ENCODE data around the gene SLC18A2. TPM values are rescaled to one million over a fixed set of nuclear protein-coding genes. Genes with fewer than 3 reads are reported as not detected.
A peak's percentile ranks its signal among the peaks of the same experiment; 100 is the strongest.

The SLC18A2 gene
- total and polyA plus RNA-seq, 9 of the 15 experiments (the other 6 are each of a cell fraction or from before 2014, with no cell fraction given), result 0.03 to 5.4 (median 0.40) TPM

- 0 out of 2 replicates have a peak, but pooled peaks have one; percentile 16 for TF ChIP-seq MYC (IDR thresholded peaks at IDR 0.05; ENCODE audit: low read depth, low read length)
- TF ChIP-seq MYC (CRISPR knock-in tag; IDR thresholded peaks at IDR 0.05; ENCODE audit: borderline replicate concordance, low read depth), result no peak
- TF ChIP-seq JUND (IDR thresholded peaks at IDR 0.05; ENCODE audit: borderline replicate concordance, low read depth, low read length), result 0 out of 2 replicates have a peak, but pooled peaks have one; percentile 19
- TF ChIP-seq JUND (tag; IDR thresholded peaks at IDR 0.05; ENCODE audit: borderline replicate concordance, low read depth, low read length), result no peak
- TF ChIP-seq FIP1L1 (IDR thresholded peaks at IDR 0.05; ENCODE audit: low read depth, low read length, poor library complexity, severe bottlenecking), result peak; percentile 52
- 0 out of 2 replicates have a peak, but pooled peaks have one; percentile 26 for TF ChIP-seq GABPB1 (CRISPR knock-in tag; IDR thresholded peaks at IDR 0.05)
- TF ChIP-seq MTA2 (IDR thresholded peaks at IDR 0.05; ENCODE audit: low read depth), result no peak
- peak; percentile 81 for TF ChIP-seq REST (IDR thresholded peaks at IDR 0.05; ENCODE audit: borderline replicate concordance)
- TF ChIP-seq REST (CRISPR knock-in tag; IDR thresholded peaks at IDR 0.05; ENCODE audit: low read depth), result no peak
- 0 out of 2 replicates have a peak, but pooled peaks have one; percentile 49 for TF ChIP-seq ZNF263 (CRISPR knock-in tag; IDR thresholded peaks at IDR 0.05; ENCODE audit: borderline replicate concordance)
- TF ChIP-seq E2F3 (CRISPR knock-in tag; IDR thresholded peaks at IDR 0.05), result 0 out of 2 replicates have a peak, but pooled peaks have one; percentile 35
- TF ChIP-seq RB1 (IDR thresholded peaks at IDR 0.05; ENCODE audit: low read depth), result peak; percentile 90
- TF ChIP-seq RAD21 (CRISPR knock-in tag; conservative IDR thresholded peaks at IDR 0.05 in 1 of 2, IDR thresholded peaks at IDR 0.05 in 1 of 2), result peak; percentile 92 to 96
- no peak for TF ChIP-seq FOS (IDR thresholded peaks at IDR 0.05; ENCODE audit: extremely low read depth, insufficient read length)
- no peak for TF ChIP-seq MCM3 (IDR thresholded peaks at IDR 0.05)
- no peak for TF ChIP-seq TRIM28 (IDR thresholded peaks at IDR 0.05)
- 0 out of 2 replicates have a peak, but pooled peaks have one; percentile 18 for TF ChIP-seq ESRRA (IDR thresholded peaks at IDR 0.05; ENCODE audit: borderline replicate concordance, low read depth)
- no peak for TF ChIP-seq RAD51 (IDR thresholded peaks at IDR 0.05; ENCODE audit: borderline replicate concordance, low read depth)
- TF ChIP-seq L3MBTL2 (IDR thresholded peaks at IDR 0.05), result peak; percentile 71
- no peak for TF ChIP-seq PML (IDR thresholded peaks at IDR 0.05; ENCODE audit: low read length)
- TF ChIP-seq CBFB (CRISPR knock-in tag; IDR thresholded peaks at IDR 0.05), result no peak
- peak in 1 of 2 experiments; percentile 22; a peak in 1 of 4 replicates for TF ChIP-seq MAZ (CRISPR knock-in tag; conservative IDR thresholded peaks at IDR 0.05 in 1 of 2, IDR thresholded peaks at IDR 0.05 in 1 of 2)
- TF ChIP-seq SMAD4 (CRISPR knock-in tag; conservative IDR thresholded peaks at IDR 0.05), result 0 out of 2 replicates have a peak, but pooled peaks have one; percentile 28
These were observed 24.2 kb upstream of the SLC18A2 start (continued) for GRCh38 chr10:117216611-117217195.
